Spleen (tissue), 11 donors: ENCODE results near the gene PLG. TPM values are rescaled to one million over a fixed set of nuclear protein-coding genes. Genes with fewer than 3 reads are reported as not detected.

ENCODE experiments used
- DNase-seq: peaks from one replicate; pipeline ENCODE4 v3.0.0-alpha.2; 2020
- H3K27ac ChIP-seq, 8 donors: fragments of 200-600 bp; sonication (generic) in 7 of 8; 1 replicate in 4 of 8; 2 replicates in 4 of 8; pipeline versions ENCODE4 v1.5.0 to v1.8.0; 2016 to 2021; ENCODE audit warnings: inconsistent platforms in 4 of 8, mild to moderate bottlenecking in 4 of 8, moderate library complexity in 1 of 8
- H3K27me3 ChIP-seq, 7 donors: fragments of 200-600 bp; sonication (generic) in 6 of 7; replicated peaks in 1 of 7; 1 replicate in 4 of 7; 2 replicates in 3 of 7; pipeline versions ENCODE4 v1.5.0 to v1.8.0; 2016 to 2021; ENCODE audit warnings: inconsistent platforms in 3 of 7, mild to moderate bottlenecking in 1 of 7
- H3K36me3 ChIP-seq, 6 donors: fragments of 200-600 bp; sonication (generic) in 5 of 6; 1 replicate in 4 of 6; 2 replicates in 2 of 6; pipeline versions ENCODE4 v1.5.0 to v1.8.0; 2016 to 2021; ENCODE audit warnings: inconsistent platforms in 2 of 6
- H3K4me1 ChIP-seq, 6 donors: fragments of 200-600 bp; sonication (generic) in 5 of 6; 1 replicate in 3 of 6; 2 replicates in 3 of 6; pipeline versions ENCODE4 v1.5.0 to v1.8.0; 2016 to 2021; ENCODE audit warnings: inconsistent platforms in 3 of 6
- H3K4me3 ChIP-seq, 8 donors: fragments of 200-600 bp; sonication (generic) in 7 of 8; 1 replicate in 4 of 8; 2 replicates in 4 of 8; pipeline versions ENCODE4 v1.5.0 to v1.8.0; 2016 to 2021; ENCODE audit warnings: inconsistent platforms in 4 of 8, mild to moderate bottlenecking in 4 of 8, moderate library complexity in 2 of 8
- H3K9me3 ChIP-seq, 8 donors: fragments of 200-600 bp; sonication (generic) in 7 of 8; 1 replicate in 4 of 8; 2 replicates in 4 of 8; pipeline versions ENCODE4 v1.5.0 to v1.8.0; 2016 to 2021; ENCODE audit warnings: inconsistent platforms in 4 of 8
- CTCF ChIP-seq, 11 experiments: fragments of 200-600 bp in 7 of 11; fragments of 450-650 bp in 4 of 11; sonication (generic) in 4 of 11; IDR thresholded peaks in 8 of 11; conservative IDR thresholded peaks in 3 of 11; 1 replicate in 7 of 11; 2 replicates in 4 of 11; pipeline versions ENCODE4 v1.4.0 to v1.8.0; 2016 to 2021; ENCODE audit warnings: antibody characterized with exemption in 11 of 11, inconsistent platforms in 4 of 11, mild to moderate bottlenecking in 1 of 11
- POLR2A ChIP-seq, 3 donors: fragments of 450-650 bp; IDR thresholded peaks; one replicate each; pipeline ENCODE4 v1.5.1; 2017; ENCODE audit warnings: antibody characterized with exemption in 3 of 3, mild to moderate bottlenecking in 1 of 3
- POLR2AphosphoS5 ChIP-seq, 3 donors: sonication (generic); formaldehyde crosslinking; IDR thresholded peaks; one replicate each; pipeline ENCODE4 v1.5.1; 2017; ENCODE audit warnings: antibody characterized with exemption in 3 of 3
- WGBS, 5 donors: extraction: QIAGEN DNeasy Blood & Tissue Kit in 3 of 5; methylation state at CpG; one replicate each; pipeline versions ENCODE4 v1.1.5 to v1.1.7; 2013 to 2018; 5-methylcytosine and 5-hydroxymethylcytosine counted together
- intact Hi-C: fragments of 100-400 bp; cut with DNase I; formaldehyde crosslinking; loops from one replicate; pipeline ENCODE4 v1.15.0; 2023; ENCODE audit warnings: low total_unique reads
- polyA plus RNA-seq, 3 donors: library from polyadenylated mRNA; stranded (reverse); fragments of 200-250 nt; gene quantifications; one replicate each; pipeline ENCODE4 v1.2.1, GENCODE V29; 2013
- total RNA-seq, 7 donors: library from RNA; depleted of rRNA in 3 of 7; stranded (reverse); fragments of >200 nt in 3 of 7; fragmentation: NEBNext Ultra II Directional in 4 of 7; extraction: Animal tissue kit (Norgen Biotek cat#: 25700) in 4 of 7; gene quantifications; one replicate each; pipeline versions ENCODE4 v1.1.0 to v1.2.1, GENCODE V29; 2016 to 2021
- donor health status: healthy with polysubstance abuse.
- donor health status: DM: no; HTN: no; CAD: no; lungs with moderate emphysema.
- donor health status: DM: no; HTN: no; CAD: no.
- donor health status: Bipolar disorder and iron deficiency.
- donor health status: healthy.
- donor health status: DM: no; HTN: no; CAD: no.
- donor health status: DM: yes; HTN: yes; CAD: no.

The PLG gene
- total and polyA plus RNA-seq, 10 donors = 0.46 to 0.57 TPM; not detected in 8

- intact Hi-C loops = no loop called here
- Histone ChIP-seq H3K4me1 (no peaks in the 10 kb centered on the region), H3K27me3 (peaks cover 0 to 53% (median 0%) of the 10 kb centered on the region in 7 donors), H3K4me3 (no peak overlapping the region), H3K36me3 (no peaks in the 10 kb centered on the region), H3K27ac (no peak overlapping the region), H3K9me3 (peaks cover 0 to 5% (median 0%) of the 10 kb centered on the region in 8 donors)
- 25 to 43% (median 28%) methylated on average over 2 of the region's 2 CpGs for WGBS, 5 donors
- DNase-seq = no peak
- no peak for TF ChIP-seq POLR2AphosphoS5 (IDR thresholded peaks at IDR 0.05)
- no peak for TF ChIP-seq CTCF (IDR thresholded peaks at IDR 0.05 in 8 of 11, conservative IDR thresholded peaks at IDR 0.05 in 3 of 11)
- no peak for TF ChIP-seq POLR2A (IDR thresholded peaks at IDR 0.05)
Measured at GRCh38 chr6:160755165-160755564, 53.1 kb downstream of the PLG start.

GRCh38 chr6:160756021-160756420 lies 54.0 kb downstream of the PLG start:
- Histone ChIP-seq H3K4me1 (no peaks in the 10 kb centered on the region), H3K27ac (no peak overlapping the region), H3K27me3 (peaks cover 0 to 46% (median 0%) of the 10 kb centered on the region in 7 donors), H3K9me3 (peaks cover 0 to 10% (median under 1%) of the 10 kb centered on the region in 8 donors), H3K4me3 (no peak overlapping the region), H3K36me3 (no peaks in the 10 kb centered on the region)
- 90 to 95% (median 93%) methylated on average over 1 of the region's 1 CpG for WGBS, 5 donors
- DNase-seq = no peak
- intact Hi-C loops = no loop called here
- TF ChIP-seq POLR2AphosphoS5 (IDR thresholded peaks at IDR 0.05) (no peak), POLR2A (IDR thresholded peaks at IDR 0.05) (no peak), CTCF (IDR thresholded peaks at IDR 0.05 in 8 of 11, conservative IDR thresholded peaks at IDR 0.05 in 3 of 11) (no peak)

- Histone ChIP-seq H3K4me1 (no peaks in the 10 kb centered on the region), H3K27me3 (peaks cover 0 to 41% (median 0%) of the 10 kb centered on the region in 7 donors), H3K27ac (no peak overlapping the region), H3K4me3 (no peak overlapping the region), H3K36me3 (no peaks in the 10 kb centered on the region), H3K9me3 (peaks cover 0 to 15% (median 5%) of the 10 kb centered on the region in 8 donors)
- intact Hi-C loops = no loop called here
- DNase-seq = no peak
- TF ChIP-seq POLR2A (IDR thresholded peaks at IDR 0.05) (no peak), CTCF (IDR thresholded peaks at IDR 0.05 in 8 of 11, conservative IDR thresholded peaks at IDR 0.05 in 3 of 11) (no peak), POLR2AphosphoS5 (IDR thresholded peaks at IDR 0.05) (no peak)
- WGBS, 5 donors = 69 to 74% (median 70%) methylated on average over 4 of the region's 4 CpGs
Measured at GRCh38 chr6:160756871-160757270, 54.8 kb downstream of the PLG start.

GRCh38 chr6:160764847-160765246 lies 62.8 kb downstream of the PLG start:
- H3K4me1 ChIP-seq = peaks cover 0 to 15% (median 11%) of the 10 kb centered on the region in 6 donors
- no peak for DNase-seq
- H3K27me3 ChIP-seq = peaks cover 0 to 35% (median 14%) of the 10 kb centered on the region in 7 donors
- 85 to 96% (median 89%) methylated on average over 5 of the region's 5 CpGs for WGBS, 5 donors
- no peaks in the 10 kb centered on the region for H3K36me3 ChIP-seq
- peaks cover 0 to 26% (median 15%) of the 10 kb centered on the region in 8 donors for H3K9me3 ChIP-seq
- H3K4me3 ChIP-seq = no peak overlapping the region
- intact Hi-C loops = no loop called here
- no peak overlapping the region for H3K27ac ChIP-seq
- no peak for TF ChIP-seq CTCF (IDR thresholded peaks at IDR 0.05 in 8 of 11, conservative IDR thresholded peaks at IDR 0.05 in 3 of 11)
- no peak for TF ChIP-seq POLR2AphosphoS5 (IDR thresholded peaks at IDR 0.05)
- TF ChIP-seq POLR2A (IDR thresholded peaks at IDR 0.05) = no peak
